ENCODE results near the gene MMP17.

GRCh38 chr12:131795690-131796410 lies 32.3 kb upstream of the MMP17 start:
- TF ChIP-seq REST (IDR thresholded peaks at IDR 0.05; ENCODE audit: insufficient replicate concordance, low read depth) (no peak), CTCF (IDR thresholded peaks at IDR 0.05; ENCODE audit: insufficient read depth, low read length) (no peak), POLR2AphosphoS5 (IDR thresholded peaks at IDR 0.05; ENCODE audit: low read depth) (no peak)

Data from HL-60 (cell line).